Right renal cortex interstitium (tissue), 3 donors: ENCODE results near the gene ZNF286A. TPM values are rescaled to one million over a fixed set of nuclear protein-coding genes. Genes with fewer than 3 reads are reported as not detected.
"Not testable (repeated sequence)": the region's sequence is repeated elsewhere in the genome, so short reads cannot be mapped to it uniquely, and the experiment has no call there.

Experiments
- DNase-seq, 3 donors: peaks; one replicate each; pipeline ENCODE4 v3.0.0-alpha.2; 2013; ENCODE audit warnings: low read depth in 3 of 3, low spot score in 2 of 3
- polyA plus RNA-seq, 3 donors: library from polyadenylated mRNA; unstranded; fragments of 120-200 nt; gene quantifications; one replicate each; pipeline ENCODE4 v1.2.1, GENCODE V29; 2013; ENCODE audit not compliant: insufficient read length in 3 of 3

Gene ZNF286A
- 10 to 100 TPM; 42.7 to 46.9 (median 45.2) TPM for polyA plus RNA-seq

- DNase-seq = peak; percentile 93 to 97 (median 96)
Measured at GRCh38 chr17:15699413-15699924, at the start of gene ZNF286A. Gene ZNF286A, plus strand, starts transcription at chr17:15699752. Its CDS starts 578 bp downstream, at chr17:15700330.

GRCh38 chr17:15649861-15650421 is 49.6 kb upstream of the ZNF286A start:
- DNase-seq = no peak

- DNase-seq = no peak
Measured at GRCh38 chr17:15650741-15651582, 48.6 kb upstream of the ZNF286A start.

GRCh38 chr17:15651583-15652110 is 47.9 kb upstream of the ZNF286A start:
- peak; percentile 76 to 86 (median 83) for DNase-seq

- no peak for DNase-seq
Measured at GRCh38 chr17:15652960-15653359, 46.6 kb upstream of the ZNF286A start.

GRCh38 chr17:15654401-15654800 is 45.2 kb upstream of the ZNF286A start:
- not testable (repeated sequence) for DNase-seq

- no peak for DNase-seq
Measured at GRCh38 chr17:15654886-15655561, 44.5 kb upstream of the ZNF286A start.

GRCh38 chr17:15657868-15658267 is 41.7 kb upstream of the ZNF286A start:
- no peak for DNase-seq

GRCh38 chr17:15658296-15658695 is 41.3 kb upstream of the ZNF286A start:
- no peak for DNase-seq

- no peak for DNase-seq
Measured at GRCh38 chr17:15659236-15659635, 40.3 kb upstream of the ZNF286A start.

- no peak for DNase-seq
Measured at GRCh38 chr17:15659663-15660062, 39.9 kb upstream of the ZNF286A start.

- DNase-seq = no peak
Measured at GRCh38 chr17:15660077-15660476, 39.5 kb upstream of the ZNF286A start.

GRCh38 chr17:15662681-15663080 is 36.9 kb upstream of the ZNF286A start:
- DNase-seq = no peak

GRCh38 chr17:15663176-15663575 is 36.4 kb upstream of the ZNF286A start:
- no peak for DNase-seq

- no peak for DNase-seq
Measured at GRCh38 chr17:15663691-15664090, 35.9 kb upstream of the ZNF286A start.

- DNase-seq = not testable (repeated sequence)
Measured at GRCh38 chr17:15669526-15669925, 30.0 kb upstream of the ZNF286A start.

GRCh38 chr17:15674640-15675039 is 24.9 kb upstream of the ZNF286A start:
- not testable (repeated sequence) for DNase-seq

GRCh38 chr17:15675991-15676390 is 23.6 kb upstream of the ZNF286A start:
- DNase-seq = not testable (repeated sequence)

GRCh38 chr17:15683135-15683534 is 16.4 kb upstream of the ZNF286A start:
- not testable (repeated sequence) for DNase-seq

GRCh38 chr17:15683824-15684478 is 15.6 kb upstream of the ZNF286A start, which contains the start of gene TRIM16:
Gene TRIM16, minus strand, starts transcription at chr17:15684311. Its CDS starts 32,702 bp downstream, at chr17:15651609.
- peak in 2 of 3 donors; percentile 32 to 43 for DNase-seq
